Stimulated activated CD8-positive, alpha-beta memory T cell treated with anti-CD3 and anti-CD28 coated beads, Interleukin-2, amount 100 ng/mL, for 1 hour (primary cell): ENCODE measurements around the gene SLFN14.
"Not testable (repeated sequence)": the region's sequence is repeated elsewhere in the genome, so short reads cannot be mapped to it uniquely, and the experiment has no call there.

ENCODE experiments used
- DNase-seq, 2 donors: peaks; one replicate each; pipeline ENCODE4 v3.0.0-alpha.2; 2020; ENCODE audit warnings: low read depth in 2 of 2

Gene SLFN14

DNA sequence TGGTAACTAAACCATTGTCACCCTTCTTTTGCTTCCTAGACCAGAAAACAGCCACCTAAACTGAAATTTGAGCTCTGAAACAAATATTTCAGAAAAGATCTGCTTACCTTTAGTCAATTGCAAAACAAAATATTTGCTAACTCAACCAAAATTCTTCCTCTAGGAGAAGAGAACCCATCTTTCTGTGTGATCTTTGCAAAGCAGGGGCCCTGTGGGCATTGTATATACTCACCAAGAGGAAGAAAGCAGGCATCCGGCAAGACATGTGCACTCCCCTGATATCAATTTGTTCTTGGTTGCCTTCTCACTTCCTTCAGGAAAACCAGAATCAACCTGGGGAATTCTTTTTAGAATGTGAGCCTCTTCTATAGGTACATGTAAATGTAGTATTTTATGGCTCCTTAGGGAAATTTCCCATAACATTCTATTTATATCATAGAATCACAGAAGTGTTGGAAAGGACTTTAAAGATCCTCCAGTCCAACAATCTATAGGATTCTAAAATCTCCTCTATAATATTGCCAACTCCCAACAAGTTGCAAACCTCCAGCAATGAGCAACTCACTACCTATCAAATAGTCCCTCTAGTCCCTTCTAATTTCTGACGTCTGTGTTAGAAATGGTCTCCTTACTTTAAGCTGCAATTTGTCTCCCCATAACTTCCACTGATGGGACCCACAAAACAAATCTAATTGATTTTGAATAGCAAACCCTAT lies 966 bp downstream of the SLFN14 start:
- DNase-seq: no peak

DNA sequence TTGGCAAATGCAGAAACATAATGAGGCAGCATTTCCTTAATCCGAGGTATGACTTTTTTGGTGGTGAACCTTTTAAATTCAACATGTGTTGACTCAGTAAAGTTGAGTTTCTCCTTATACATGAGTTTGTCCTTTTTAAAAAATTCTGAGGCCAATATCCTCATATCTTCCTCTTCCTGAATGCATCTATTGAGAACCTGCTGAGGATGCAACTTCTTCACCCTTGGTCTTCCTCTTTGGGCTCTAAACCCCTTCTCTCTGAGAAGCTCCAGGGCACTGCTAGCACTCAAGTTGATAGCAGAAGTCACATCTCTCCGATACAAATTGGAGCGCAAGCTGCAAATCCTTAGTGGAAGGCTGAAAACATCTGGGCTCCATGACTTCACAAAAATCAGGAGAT lies 3.3 kb downstream of the SLFN14 start:
- no peak for DNase-seq

DNA sequence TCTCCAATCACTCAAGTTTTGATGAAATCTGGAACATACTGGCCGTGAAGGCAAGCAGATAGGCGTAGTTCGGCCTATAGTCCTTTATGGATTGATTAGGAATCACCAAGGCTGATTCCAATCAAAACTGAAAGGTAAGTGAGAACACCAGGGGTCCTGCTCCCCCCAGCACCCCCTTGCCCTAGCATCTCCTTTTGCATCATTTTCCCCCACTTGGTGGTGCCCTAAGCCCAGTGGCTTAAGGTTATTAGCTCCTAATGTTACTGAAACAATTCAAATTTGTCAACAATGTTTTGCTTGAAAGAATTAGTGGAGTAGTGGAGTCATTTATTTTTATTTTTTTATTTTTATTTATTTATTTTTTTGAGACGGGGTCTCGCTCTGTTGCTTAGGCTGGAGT lies 4.9 kb downstream of the SLFN14 start:
- DNase-seq: no peak

DNA sequence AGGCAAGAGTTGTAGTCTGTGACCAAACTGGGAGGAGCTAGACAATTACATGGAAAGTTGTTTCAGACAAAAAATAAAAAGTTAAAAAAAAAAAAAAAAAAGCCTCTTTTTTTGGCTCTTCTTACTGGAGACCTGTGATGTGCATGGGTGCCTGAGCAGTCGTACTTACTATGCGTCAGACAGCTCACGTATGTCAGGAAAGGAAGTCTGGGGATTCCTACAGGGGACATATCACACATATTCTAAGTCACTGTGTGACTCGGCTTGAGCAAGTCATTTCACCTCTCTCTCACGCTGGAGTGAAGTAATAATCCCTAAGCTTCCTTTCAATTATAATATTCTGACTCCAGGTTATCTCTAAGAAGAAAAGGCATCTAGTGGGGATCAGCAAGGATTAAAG lies 6.0 kb downstream of the SLFN14 start:
- DNase-seq: no peak

DNA sequence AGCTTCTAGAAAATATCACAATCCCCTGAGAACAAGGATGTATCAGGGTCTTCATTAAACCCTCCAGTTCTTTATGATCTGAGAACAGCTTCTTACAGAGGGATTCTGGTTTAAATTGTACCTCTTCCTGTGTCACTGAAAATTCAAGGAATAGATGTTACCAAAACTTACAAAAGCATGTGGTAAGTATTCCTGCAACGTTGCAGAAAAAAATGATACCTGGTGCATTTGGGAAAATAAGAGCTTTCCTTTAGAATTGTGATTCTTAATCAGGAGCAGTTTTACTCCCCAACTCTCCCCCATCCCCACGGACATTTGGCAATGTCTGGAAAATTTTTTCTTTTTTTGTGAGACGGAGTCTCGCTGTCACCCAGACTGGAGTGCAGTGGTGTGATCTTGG lies 7.3 kb downstream of the SLFN14 start:
- DNase-seq: no peak

DNA sequence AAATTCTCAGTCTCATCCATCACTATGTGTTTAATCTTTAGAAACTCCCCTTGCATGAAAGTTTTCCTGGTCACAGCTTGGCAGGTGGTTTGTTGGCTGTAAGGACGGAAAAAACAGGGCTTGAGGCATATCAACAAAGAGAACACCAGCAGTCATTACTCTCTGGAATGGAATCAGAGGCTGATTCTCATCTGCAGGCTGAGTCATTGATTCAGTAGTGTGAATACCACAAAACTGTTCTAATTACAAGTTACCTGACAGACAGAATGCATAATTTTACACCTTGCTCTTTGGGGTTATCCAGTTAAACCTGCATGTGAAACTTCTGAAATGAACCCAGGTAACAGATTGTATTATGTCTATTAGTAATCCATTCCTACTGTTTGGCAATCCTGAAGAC lies 11.6 kb downstream of the SLFN14 start:
- DNase-seq: no peak

DNA sequence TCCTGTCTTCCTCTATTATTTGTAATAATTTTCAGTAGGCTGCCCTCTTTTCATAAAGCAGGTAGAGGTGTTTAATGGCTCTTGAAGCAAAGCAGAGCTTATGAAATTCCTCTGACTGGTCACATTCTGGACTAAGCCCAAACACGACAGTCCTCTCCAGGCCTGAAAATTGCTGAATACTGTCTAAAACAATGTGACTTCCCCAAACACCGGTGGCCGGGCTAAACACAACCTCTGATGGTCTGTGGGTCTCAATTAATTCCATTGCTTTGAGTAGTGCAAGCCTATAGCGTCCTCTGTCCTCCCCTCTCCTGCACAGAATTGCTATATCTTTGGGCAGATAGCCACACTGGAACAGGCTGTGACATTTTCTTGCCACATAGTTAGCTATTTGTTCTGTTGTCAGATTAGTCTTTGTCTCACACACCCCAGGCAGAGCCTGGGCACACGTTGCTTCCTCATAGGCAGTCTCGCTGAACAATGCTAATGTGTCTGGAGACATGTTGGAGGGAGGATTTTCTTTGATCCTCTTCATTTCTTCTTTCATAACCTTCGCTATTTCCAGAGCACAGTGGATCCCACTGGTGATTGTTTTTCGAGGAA lies 12.3 kb downstream of the SLFN14 start:
- DNase-seq: no peak

DNA sequence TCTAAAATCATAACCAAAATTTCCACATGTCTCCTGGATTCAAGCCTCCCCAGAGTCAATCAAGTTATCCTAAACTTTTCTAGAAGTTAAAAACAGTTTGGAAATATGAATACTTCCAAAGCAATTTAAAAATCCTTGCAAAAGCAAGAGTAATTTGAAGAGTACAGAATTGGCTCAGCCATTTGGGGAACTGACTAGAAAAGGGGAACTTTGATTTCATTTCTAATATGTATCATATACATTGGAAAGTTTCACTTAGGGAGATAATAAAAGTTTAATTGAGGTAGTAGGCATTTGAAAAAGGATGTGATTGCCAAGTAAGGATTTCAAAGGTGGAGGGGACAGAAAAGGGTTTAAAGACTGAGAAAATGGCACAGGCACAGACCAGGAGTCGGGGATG lies 14.1 kb downstream of the SLFN14 start:
- DNase-seq: no peak

DNA sequence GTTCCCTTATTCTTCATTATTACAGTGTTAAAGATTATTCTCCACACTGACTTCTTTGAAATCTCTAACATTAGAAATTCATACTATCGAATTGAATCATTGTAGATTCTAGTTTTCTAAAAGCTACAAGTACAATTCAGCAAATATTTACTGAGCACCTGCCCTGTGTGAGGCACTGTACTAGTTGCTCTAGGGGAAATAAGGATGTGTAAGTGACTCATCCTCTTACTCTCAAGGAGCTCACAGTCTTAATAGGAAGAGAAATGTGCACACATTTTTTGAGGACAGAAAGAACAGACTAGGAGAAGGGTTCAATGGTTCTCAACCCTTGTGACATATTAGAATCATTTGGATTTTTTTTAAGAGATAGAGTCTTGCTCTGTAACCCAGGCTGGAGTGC lies 15.5 kb downstream of the SLFN14 start:
- DNase-seq: no peak

DNA sequence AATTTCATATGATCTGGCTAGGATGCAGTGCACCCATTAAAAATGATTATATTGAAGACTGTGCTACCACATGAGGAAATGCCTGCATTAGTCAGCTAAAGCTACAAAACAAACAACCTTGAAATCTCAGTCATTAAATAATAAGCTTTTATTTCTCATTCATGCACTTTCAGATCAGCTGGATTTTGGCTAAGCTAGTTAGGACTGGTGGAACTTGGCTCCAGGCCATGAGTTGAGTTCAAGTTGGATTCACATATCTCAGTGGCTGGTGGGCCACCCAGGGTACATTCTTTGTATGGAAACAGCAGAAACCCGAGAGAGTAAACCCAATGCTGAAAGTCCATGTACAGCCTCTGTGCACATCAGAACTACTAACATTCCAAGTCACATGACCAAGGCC lies 16.8 kb downstream of the SLFN14 start:
- no peak for DNase-seq

DNA sequence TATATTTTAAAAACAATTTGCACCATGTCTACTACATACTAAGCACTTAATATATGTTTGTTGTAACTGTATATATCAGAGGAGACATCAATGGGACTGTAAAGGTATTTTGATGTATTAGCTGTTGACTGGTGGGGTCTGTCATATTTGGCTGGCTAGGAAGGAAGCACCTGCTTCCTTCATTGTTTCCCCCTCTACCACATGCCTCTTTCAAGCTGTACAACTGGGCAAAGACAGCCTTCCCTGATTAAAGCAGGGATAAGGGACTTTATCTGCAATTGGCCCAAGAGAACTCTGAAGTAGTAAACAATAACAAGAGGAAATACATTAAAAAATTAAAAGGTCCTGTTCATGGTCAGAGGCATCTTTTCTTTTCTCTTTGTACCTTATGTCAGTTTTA lies 17.6 kb downstream of the SLFN14 start:
- DNase-seq: no peak

DNA sequence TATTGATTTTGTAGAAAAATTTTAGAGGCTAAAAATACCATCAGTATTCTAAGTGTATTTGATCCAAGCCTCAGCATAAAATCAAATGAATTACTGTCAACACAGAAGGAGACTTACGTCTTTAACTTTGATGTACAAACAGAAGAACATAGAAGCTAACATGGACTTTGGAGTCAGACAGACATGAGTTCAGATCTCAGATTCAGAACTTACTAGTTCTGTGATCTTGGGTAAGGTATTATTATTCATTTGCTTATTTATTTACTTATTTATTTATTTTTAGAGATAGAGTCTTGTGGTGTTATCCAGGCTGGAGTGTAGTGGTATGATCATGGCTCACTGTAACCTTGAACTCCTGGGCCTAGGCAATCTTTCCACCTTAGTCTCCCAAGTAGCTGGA lies 19.2 kb downstream of the SLFN14 start:
- DNase-seq: no peak

DNA sequence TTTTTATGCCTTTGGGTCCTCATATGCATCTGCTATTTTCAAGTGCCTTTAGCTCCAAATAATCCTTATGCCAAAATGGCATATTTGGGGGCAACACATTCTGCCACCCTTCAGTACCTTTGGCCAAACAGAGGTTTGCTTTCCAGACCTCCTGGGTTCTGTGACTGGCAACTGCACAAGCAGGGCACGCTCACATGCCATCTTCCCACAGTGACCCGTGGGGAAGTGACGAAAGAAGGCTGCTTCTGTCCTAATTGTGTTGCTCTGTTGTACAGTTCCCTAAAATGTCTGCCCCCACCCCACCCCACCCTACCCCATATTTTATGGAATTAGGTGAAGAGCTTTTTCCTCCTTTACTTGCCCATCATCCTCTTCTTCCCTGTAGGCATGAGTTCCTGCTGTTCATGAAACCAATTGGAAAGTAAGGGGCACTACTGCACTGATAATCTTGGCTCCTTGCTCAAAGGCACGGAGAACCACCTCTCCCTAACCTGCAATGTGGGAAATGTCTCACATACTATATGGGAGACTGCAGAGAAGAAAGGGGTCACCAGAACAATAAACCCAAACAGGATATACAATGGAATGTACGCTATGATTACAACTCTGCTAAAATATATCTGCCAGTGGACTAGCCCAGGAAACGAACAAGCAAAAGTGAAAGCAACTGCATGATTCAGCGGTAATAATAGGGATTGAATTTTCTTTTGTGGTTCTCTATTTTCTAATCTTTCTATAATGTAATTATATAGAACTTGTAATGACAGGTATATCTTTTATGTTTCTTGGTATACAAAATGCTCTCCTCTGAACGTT lies 19.8 kb downstream of the SLFN14 start:
- DNase-seq: no peak

DNA sequence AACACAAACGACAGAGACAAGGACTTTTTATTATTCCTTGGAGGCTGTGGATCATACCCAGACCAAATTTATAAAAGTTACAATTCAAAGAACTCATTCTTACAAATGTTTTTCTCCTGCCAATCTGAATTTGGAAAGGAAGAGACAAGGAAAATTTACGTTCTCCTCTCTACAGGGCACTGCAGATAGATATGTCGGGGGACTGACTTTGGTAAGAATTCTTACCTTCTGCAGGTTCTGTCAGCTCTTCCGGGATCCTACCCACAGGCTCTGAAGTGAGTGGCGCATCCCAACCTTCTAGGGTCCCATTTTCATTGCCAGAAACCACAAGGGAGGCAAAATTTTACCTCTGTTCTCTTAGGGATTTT lies 21.0 kb downstream of the SLFN14 start:
- no peak for DNase-seq

DNA sequence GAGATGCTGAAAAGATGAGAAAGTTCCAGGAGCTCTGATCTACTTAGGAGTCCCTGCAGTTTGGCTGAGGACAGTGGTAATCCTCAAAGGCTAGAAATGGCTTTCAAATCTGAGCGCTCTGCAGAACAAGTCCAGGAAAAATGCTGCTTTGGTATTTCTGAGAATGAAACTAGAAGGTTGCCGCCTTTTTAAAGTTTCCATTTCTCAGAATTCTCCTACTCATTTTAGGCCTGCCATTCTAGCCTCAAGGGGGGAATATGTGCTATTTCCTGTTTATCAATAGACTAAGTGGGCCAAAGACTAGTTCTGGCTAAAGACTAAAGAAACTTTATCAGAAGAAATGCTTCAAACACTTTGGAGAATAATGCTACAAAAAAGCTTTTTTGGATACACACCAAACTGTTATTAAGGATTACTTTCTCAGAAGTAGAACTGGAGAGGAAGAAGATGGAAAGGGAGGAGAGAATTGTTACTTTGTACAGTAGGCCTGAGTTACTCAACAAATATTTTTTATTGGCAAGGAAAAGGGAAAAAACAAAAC lies 22.9 kb downstream of the SLFN14 start, which contains the start of gene SLFN12L:
SLFN12L (minus strand) TSS at position 78 of the 541 bp plus-strand sequence. CDS start 15,314 bp downstream, outside the sequence.
- DNase-seq: no peak

DNA sequence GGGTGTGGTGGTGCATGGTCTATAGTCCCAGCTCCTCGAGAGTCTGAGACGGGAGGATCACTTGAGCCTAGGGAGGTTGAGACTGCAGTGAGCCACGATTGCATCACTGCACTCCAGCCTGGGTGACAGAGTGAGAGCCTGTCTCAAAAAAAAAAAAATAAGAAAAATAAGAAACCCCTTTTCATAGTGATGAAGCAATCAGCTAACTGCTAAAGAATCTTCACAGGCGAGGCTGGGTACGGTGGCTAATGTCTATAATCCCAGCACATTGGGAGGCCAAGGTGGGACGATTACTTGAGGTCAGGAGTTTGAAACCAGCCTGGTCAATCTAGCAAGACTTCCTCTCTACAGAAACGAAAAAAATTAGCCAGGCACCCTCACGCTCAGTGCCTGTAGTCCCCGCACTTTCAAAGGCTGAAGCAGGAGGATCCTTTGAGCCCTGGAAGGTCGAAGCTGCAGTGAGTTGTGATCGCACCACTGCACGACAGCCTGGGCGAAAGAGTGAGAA lies 23.9 kb downstream of the SLFN14 start:
- no peak for DNase-seq

DNA sequence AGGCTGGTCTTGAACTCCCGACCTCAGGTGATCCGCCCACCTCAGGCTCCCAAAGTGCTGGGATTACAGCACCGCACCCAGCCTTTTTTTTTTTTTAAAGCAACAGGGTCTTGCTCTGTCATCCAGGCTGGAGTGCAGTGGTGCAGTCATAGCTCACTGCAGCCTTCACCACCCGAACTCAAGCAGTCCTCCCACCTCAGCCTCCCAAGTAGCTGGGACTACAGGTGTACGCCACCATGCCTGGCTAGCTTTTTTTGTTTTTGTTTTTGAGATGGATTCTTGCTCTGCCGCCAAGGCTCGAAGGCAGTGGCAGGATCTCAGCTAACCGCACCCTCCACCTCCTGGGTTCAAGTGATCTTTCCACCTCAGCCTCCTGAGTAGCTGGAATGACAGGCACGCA lies 25.2 kb downstream of the SLFN14 start:
- not testable (repeated sequence) for DNase-seq

DNA sequence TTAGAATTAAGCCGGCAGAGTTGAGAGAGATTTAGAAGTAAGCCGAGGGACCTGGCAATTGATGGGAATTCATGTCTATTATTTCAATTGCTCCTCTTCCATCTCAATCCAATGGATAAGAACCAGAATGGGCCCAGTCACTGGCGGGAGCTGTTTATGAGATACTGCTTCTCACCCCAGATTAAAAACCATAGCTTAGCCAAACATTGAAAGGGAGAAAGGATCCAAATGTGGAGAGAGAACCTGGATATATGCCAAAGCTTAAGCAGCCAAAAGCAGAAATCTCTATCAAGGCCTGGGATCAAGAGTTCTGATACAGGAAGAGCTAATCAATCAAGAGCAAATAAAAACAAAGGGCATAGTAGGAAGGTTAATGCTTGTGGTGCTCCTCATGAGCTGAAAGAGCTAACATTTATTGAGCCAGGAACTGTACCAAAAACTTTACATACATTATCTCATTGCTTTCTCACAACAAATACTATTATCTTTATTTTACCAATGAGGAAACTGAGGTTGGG lies 26.0 kb downstream of the SLFN14 start:
- DNase-seq: no peak

DNA sequence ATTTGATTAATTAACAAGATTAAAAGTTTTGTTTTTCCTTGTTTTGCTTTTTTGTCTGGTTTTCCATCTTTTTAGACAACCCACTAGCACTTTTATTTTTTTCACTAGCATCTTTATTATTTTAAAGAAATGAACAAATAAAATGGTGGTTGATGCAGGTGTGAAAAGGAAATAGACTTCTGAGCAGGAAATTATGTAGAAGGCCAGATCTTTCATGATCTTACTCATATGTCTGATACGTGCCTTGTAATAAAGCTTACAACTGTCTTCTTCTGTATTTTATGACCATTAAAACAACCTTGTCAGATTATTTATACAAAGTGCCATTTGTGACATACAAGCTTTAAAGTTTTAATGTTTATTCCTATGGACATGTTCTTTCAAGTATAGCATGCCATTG lies 29.5 kb downstream of the SLFN14 start:
- no peak for DNase-seq

DNA sequence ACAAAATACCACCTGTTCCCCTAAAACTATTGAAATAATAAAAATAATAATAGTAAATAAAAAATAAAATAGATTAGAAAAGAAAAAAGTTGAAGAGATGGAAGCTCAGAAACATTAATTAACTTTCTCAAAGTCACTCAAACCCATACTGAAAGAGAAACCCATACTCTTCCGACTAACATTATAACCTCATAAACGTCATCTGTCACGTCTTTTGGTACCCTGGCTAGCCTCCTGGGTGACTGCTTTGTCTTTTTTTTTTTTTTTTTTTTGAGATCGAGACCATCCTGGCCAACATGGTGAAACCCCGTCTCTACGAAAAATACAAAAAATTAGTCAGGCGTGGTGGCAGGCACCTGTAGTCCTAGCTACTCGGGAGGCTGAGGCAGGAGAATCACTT lies 30.8 kb downstream of the SLFN14 start:
- no peak for DNase-seq

DNA sequence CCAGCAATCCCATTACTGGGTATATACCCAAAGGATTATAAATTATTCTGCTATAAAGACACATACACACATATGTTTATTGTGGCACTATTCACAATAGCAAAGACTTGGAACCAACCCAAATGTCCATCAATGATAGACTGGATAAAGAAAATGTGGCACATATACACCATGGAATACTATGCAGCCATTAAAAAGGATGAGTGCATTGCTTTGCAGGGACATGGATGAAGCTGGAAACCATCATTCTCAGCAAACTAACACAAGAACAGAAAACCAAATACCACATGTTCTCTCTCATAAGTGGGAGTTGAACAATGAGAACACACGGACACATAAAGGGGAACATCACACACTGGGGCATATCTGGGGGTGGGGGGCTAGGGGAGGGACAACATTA lies 31.3 kb downstream of the SLFN14 start:
- DNase-seq: not testable (repeated sequence)

DNA sequence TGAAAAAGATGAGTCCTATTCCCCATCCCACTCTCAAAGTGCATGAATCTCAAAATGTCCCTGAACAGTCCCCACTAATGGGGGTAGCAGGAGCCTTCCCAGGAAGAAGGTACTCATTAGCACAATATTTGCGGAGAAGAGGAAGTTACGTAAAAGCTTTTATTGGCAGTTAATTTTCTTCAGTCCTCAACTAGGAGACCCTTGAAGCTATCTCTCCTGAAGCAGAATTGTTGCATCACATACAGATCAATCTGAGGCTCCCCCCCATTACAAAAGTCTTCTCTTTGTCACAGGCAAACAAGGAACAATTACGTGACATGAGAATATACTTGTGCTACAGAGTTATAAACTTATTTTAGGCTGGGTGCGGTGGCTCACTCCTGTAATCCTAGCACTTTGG lies 37.3 kb downstream of the SLFN14 start:
- DNase-seq: no peak
